H9 (cell line): ENCODE results near the gene TSPAN17. TPM values are rescaled to one million over a fixed set of nuclear protein-coding genes. Genes with fewer than 3 reads are reported as not detected.

Experiments
- DNase-seq: peaks from one replicate; pipeline ENCODE4 v3.0.0-alpha.2; 2017
- H2AFZ ChIP-seq: one replicate; pipeline ENCODE4 v1.6.1; 2013; ENCODE audit warnings: mild to moderate bottlenecking, low read length, control low read depth, moderate library complexity
- H2AK5ac ChIP-seq: 2 replicates; pipeline ENCODE4 v1.6.1; 2013; ENCODE audit warnings: low read length, control low read depth, mixed read lengths; ENCODE audit not compliant: insufficient read length
- H2BK120ac ChIP-seq: one replicate; pipeline ENCODE4 v1.6.1; 2013; ENCODE audit warnings: low read depth, mild to moderate bottlenecking, low read length, control low read depth, inconsistent platforms; ENCODE audit not compliant: poor library complexity, severe bottlenecking
- H2BK12ac ChIP-seq: 2 replicates; pipeline ENCODE4 v1.6.1; 2013; ENCODE audit warnings: low read length, control low read depth, mixed read lengths, low read depth; ENCODE audit not compliant: insufficient read length
- H2BK15ac ChIP-seq: 2 replicates; pipeline ENCODE4 v1.6.1; 2013; ENCODE audit warnings: low read depth, low read length, control low read depth
- H2BK20ac ChIP-seq: one replicate; pipeline ENCODE4 v1.6.1; 2013; ENCODE audit warnings: low read depth, mild to moderate bottlenecking, low read length, control low read depth, inconsistent platforms; ENCODE audit not compliant: poor library complexity, severe bottlenecking
- H2BK5ac ChIP-seq: 2 replicates; pipeline ENCODE4 v1.6.1; 2013; ENCODE audit warnings: low read length, control low read depth, mixed read lengths; ENCODE audit not compliant: insufficient read length
- H3K14ac ChIP-seq: 2 replicates; pipeline ENCODE4 v1.6.1; 2013; ENCODE audit warnings: low read length, control low read depth; ENCODE audit not compliant: insufficient read depth
- H3K18ac ChIP-seq: 2 replicates; pipeline ENCODE4 v1.6.1; 2013; ENCODE audit warnings: low read depth, mild to moderate bottlenecking, mixed read lengths, low read length, control low read depth; ENCODE audit not compliant: insufficient read length
- H3K23ac ChIP-seq: 2 replicates; pipeline ENCODE4 v1.6.1; 2013; ENCODE audit warnings: low read length, control low read depth, mixed read lengths, low read depth; ENCODE audit not compliant: insufficient read length
- H3K23me2 ChIP-seq: 2 replicates; pipeline ENCODE4 v1.6.1; 2013; ENCODE audit warnings: low read depth, mild to moderate bottlenecking, mixed read lengths, low read length, control low read depth; ENCODE audit not compliant: insufficient read length, poor library complexity, severe bottlenecking
- H3K27ac ChIP-seq: 2 replicates; pipeline ENCODE4 v1.5.1; 2013; ENCODE audit warnings: low read length, control low read depth, mixed read lengths, low read depth; ENCODE audit not compliant: insufficient read length
- H3K27me3 ChIP-seq: 2 replicates; pipeline ENCODE4 v1.6.1; 2013; ENCODE audit warnings: low read length, control low read depth, inconsistent platforms; ENCODE audit not compliant: insufficient read depth
- H3K4ac ChIP-seq: 2 replicates; pipeline ENCODE4 v1.6.1; 2013; ENCODE audit warnings: low read depth, mild to moderate bottlenecking, control low read depth, inconsistent platforms, low read length, moderate library complexity
- H3K4me1 ChIP-seq: 2 replicates; pipeline ENCODE4 v1.6.1; 2013; ENCODE audit warnings: low read length, control low read depth, inconsistent platforms; ENCODE audit not compliant: insufficient read depth
- H3K4me2 ChIP-seq: 2 replicates; pipeline ENCODE4 v1.6.1; 2013; ENCODE audit warnings: low read length, control low read depth, mixed read lengths; ENCODE audit not compliant: insufficient read length, insufficient read depth
- H3K56ac ChIP-seq: 2 replicates; pipeline ENCODE4 v1.6.1; 2013; ENCODE audit warnings: low read depth, mild to moderate bottlenecking, mixed read lengths, low read length, control low read depth; ENCODE audit not compliant: insufficient read length
- H3K79me1 ChIP-seq: 2 replicates; pipeline ENCODE4 v1.6.1; 2013; ENCODE audit warnings: low read depth, mild to moderate bottlenecking, moderate library complexity, low read length, control low read depth, inconsistent platforms; ENCODE audit not compliant: insufficient read depth, poor library complexity, severe bottlenecking
- H3K79me2 ChIP-seq: 2 replicates; pipeline ENCODE4 v1.6.1; 2013; ENCODE audit warnings: low read length, control low read depth, inconsistent platforms; ENCODE audit not compliant: insufficient read depth
- H3K9ac ChIP-seq: 2 replicates; pipeline ENCODE4 v1.6.1; 2013; ENCODE audit warnings: low read length, control low read depth, mixed read lengths; ENCODE audit not compliant: insufficient read length; ENCODE audit errors: extremely low read depth
- H3K9me3 ChIP-seq: one replicate; pipeline ENCODE4 v1.6.1; 2013; ENCODE audit warnings: low read depth, low read length, inconsistent platforms; ENCODE audit not compliant: control insufficient read depth
- H3T11ph ChIP-seq: one replicate; pipeline ENCODE4 v1.6.1; 2013; ENCODE audit warnings: mild to moderate bottlenecking, low read length, control low read depth, inconsistent platforms
- H4K20me1 ChIP-seq: one replicate; pipeline ENCODE4 v1.6.1; 2013; ENCODE audit not compliant: control insufficient read depth, insufficient read length, insufficient read depth
- H4K5ac ChIP-seq: 2 replicates; pipeline ENCODE4 v1.6.1; 2013; ENCODE audit warnings: low read depth, mild to moderate bottlenecking, mixed read lengths, low read length, control low read depth; ENCODE audit not compliant: insufficient read length
- H4K8ac ChIP-seq: replicated peaks from 2 replicates; pipeline ENCODE4 v1.6.1; 2013; ENCODE audit warnings: low read length, control low read depth, mixed read lengths, low read depth; ENCODE audit not compliant: insufficient read length
- H4K91ac ChIP-seq: 2 replicates; pipeline ENCODE4 v1.6.1; 2013; ENCODE audit warnings: low read depth, mild to moderate bottlenecking, moderate library complexity, mixed read lengths, low read length, control low read depth; ENCODE audit not compliant: insufficient read length
- H3K27ac Mint-ChIP-seq, 3 experiments: 2 replicates in 2 of 3; 3 replicates in 1 of 3; pipeline ENCODE4 v1.8.0; 2020 to 2021; ENCODE audit warnings: mixed read lengths in 3 of 3, mild to moderate bottlenecking in 1 of 3, moderate library complexity in 1 of 3
- H3K27me3 Mint-ChIP-seq: 2 replicates; pipeline ENCODE4 v1.8.0; 2021; ENCODE audit warnings: low read depth, mild to moderate bottlenecking, moderate library complexity, mixed read lengths
- H3K36me3 Mint-ChIP-seq, 3 experiments: 2 replicates in 2 of 3; 3 replicates in 1 of 3; pipeline ENCODE4 v1.8.0; 2020 to 2021; ENCODE audit warnings: low read depth in 3 of 3, mixed read lengths in 3 of 3; ENCODE audit not compliant: insufficient read depth in 1 of 3
- H3K4me1 Mint-ChIP-seq, 2 experiments: 2 replicates each; pipeline ENCODE4 v1.8.0; 2020; ENCODE audit warnings: mixed read lengths in 2 of 2
- H3K4me3 Mint-ChIP-seq, 2 experiments: 2 replicates in 1 of 2; 3 replicates in 1 of 2; pipeline ENCODE4 v1.8.0; 2020 to 2021; ENCODE audit warnings: mild to moderate bottlenecking in 2 of 2, mixed read lengths in 2 of 2, moderate library complexity in 1 of 2
- H3K9me3 Mint-ChIP-seq, 2 experiments: 2 replicates in 1 of 2; 3 replicates in 1 of 2; pipeline ENCODE4 v1.8.0; 2020; ENCODE audit warnings: mild to moderate bottlenecking in 2 of 2, mixed read lengths in 2 of 2, moderate library complexity in 1 of 2
- CTCF ChIP-seq: fragments of 200-600 bp; sonication (generic); conservative IDR thresholded peaks from 3 replicates; pipeline ENCODE4 v1.8.0; 2021; ENCODE audit warnings: antibody characterized with exemption, mild to moderate bottlenecking
- WGBS: extraction: QIAGEN DNeasy Blood & Tissue Kit; methylation state at CpG from one replicate; pipeline ENCODE4 v1.1.7; 2013; ENCODE audit warnings: missing lambda C conversion rate, low lambda C conversion rate, mixed read lengths; ENCODE audit not compliant: insufficient read length; ENCODE audit errors: extremely low coverage; 5-methylcytosine and 5-hydroxymethylcytosine counted together
- total RNA-seq: library from RNA; stranded (reverse); gene quantifications from 2 replicates; pipeline ENCODE4 v1.2.1, GENCODE V29; 2021

The TSPAN17 gene
- total RNA-seq, 1 experiment from 2014 or later: 46.8 TPM

DNA sequence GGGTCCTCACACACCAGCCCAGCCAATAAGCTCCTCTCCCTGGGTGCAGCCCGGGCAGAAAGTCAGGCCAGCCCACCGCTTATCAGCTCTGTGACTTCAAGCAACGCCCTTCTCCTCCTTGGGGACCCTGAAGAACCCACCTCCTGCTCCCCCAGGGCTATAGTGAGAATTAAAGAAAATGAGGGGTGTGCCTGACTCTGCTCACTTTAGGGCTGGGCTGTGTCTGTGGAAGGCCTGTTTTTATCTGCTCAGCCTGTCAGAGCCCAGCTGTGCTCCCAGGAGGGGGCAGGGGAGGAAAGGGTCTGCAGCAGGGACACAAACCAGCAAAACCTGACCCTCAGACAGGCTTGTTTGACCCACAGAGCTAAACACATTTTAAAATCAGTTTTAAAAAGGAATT is 41.3 kb upstream of the TSPAN17 start:
- no peaks in the 10 kb centered on the region for H3K79me2 ChIP-seq
- no peak overlapping the region for H2BK5ac ChIP-seq
- no peak overlapping the region for H2BK120ac ChIP-seq
- Mint-ChIP-seq H3K4me1 (peaks cover 30 to 37% of the 10 kb centered on the region in 2 experiments), H3K27ac (no peak overlapping the region), H3K27me3 (peaks cover 12% of the 10 kb centered on the region), H3K9me3 (no peaks in the 10 kb centered on the region; a peak in 1 of 5 replicates), H3K4me3 (no peak overlapping the region), H3K36me3 (no peaks in the 10 kb centered on the region)
- no peaks in the 10 kb centered on the region for H3K9me3 ChIP-seq
- H3K4me1 ChIP-seq: no peaks in the 10 kb centered on the region; the same call in 1 of the 2 replicates
- H3K56ac ChIP-seq: no peak overlapping the region
- no peak overlapping the region for H3K27ac ChIP-seq
- H3K79me1 ChIP-seq: no peaks in the 10 kb centered on the region
- H3K14ac ChIP-seq: no peak overlapping the region
- no peak overlapping the region for H2BK15ac ChIP-seq
- H2BK20ac ChIP-seq: no peak overlapping the region
- H3K23ac ChIP-seq: no peak overlapping the region
- H3K4me2 ChIP-seq: no peak overlapping the region
- H2AFZ ChIP-seq: no peak overlapping the region
- no peak for DNase-seq
- no peak overlapping the region for H3K4ac ChIP-seq
- no peaks in the 10 kb centered on the region; the same call in 1 of the 2 replicates for H3K27me3 ChIP-seq
- no peak overlapping the region for H3T11ph ChIP-seq
- no CpG with 5 or more reads among the region's 3 CpGs for WGBS
- no peak overlapping the region for H4K8ac ChIP-seq
- no peak for TF ChIP-seq CTCF
- H4K20me1 ChIP-seq: no peaks in the 10 kb centered on the region
- H2AK5ac ChIP-seq: no peak overlapping the region
- peaks cover 6% of the 10 kb centered on the region for H3K23me2 ChIP-seq
- H3K9ac ChIP-seq: no peak overlapping the region
- H3K18ac ChIP-seq: no peak overlapping the region
- H4K91ac ChIP-seq: no peak overlapping the region
- no peak overlapping the region for H2BK12ac ChIP-seq
- H4K5ac ChIP-seq: no peak overlapping the region
